ENCODE results near the gene FAM200B. TPM values are rescaled to one million over a fixed set of nuclear protein-coding genes. Genes with fewer than 3 reads are reported as not detected.

Gene FAM200B
- total and polyA plus RNA-seq, 2 of the 4 experiments (the other 2 are of a cell fraction): 16.7 to 18.5 TPM

DNA sequence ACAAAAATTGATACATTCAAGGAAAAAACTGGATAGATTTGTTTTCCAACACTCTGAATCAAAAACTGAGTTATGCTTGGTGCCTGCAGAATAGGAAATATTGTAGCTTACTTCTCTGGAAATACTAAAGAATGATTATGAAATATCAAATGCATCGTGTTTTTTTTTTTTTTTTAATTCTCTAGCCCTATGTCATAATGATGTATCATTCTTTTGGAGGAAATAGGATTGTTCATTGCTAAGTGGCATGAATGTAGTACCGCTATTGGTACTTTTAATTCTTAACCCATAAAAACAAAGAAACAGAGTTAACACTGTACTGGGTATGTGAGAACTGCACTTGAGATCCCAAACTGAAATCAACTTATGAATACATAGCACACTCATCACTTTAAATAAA is 7.6 kb upstream of the FAM200B start:
- Histone ChIP-seq H3K4me2 (ENCODE audit: low read depth, low read length) (no peak overlapping the region), H2BK20ac (ENCODE audit: low read depth, low read length) (no peak overlapping the region), H3K36me3 (ENCODE audit: control insufficient read depth, insufficient read depth, low read length) (0 out of 2 replicates have a peak, but pooled peaks cover 2% of the 10 kb centered on the region), H3K18ac (ENCODE audit: low read depth, low read length) (no peak overlapping the region), H3K23ac (ENCODE audit: low read depth, low read length) (no peak overlapping the region), H3K4me1 (ENCODE audit: control insufficient read depth, insufficient read depth, low read length) (peaks cover 6% of the 10 kb centered on the region), H3K14ac (replicated peaks; ENCODE audit: low read depth, low read length) (no peak overlapping the region), H3K4ac (ENCODE audit: low read depth, low read length) (no peak overlapping the region), H2AK5ac (ENCODE audit: low read depth, low read length) (no peak overlapping the region), H2BK15ac (ENCODE audit: low read depth, low read length) (no peak overlapping the region), H3K9me1 (ENCODE audit: insufficient read depth, low read length) (peaks cover 7% of the 10 kb centered on the region), H4K20me1 (ENCODE audit: insufficient read depth, low read length) (no peaks in the 10 kb centered on the region), H3K27ac (ENCODE audit: insufficient read depth, low read length) (no peak overlapping the region), H4K5ac (ENCODE audit: low read depth, low read length) (no peak overlapping the region), H3K4me3 (ENCODE audit: insufficient read depth, low read depth, low read length) (no peak overlapping the region), H3K79me1 (ENCODE audit: low read depth in 1 of 2, low read length in 2 of 2) (peaks cover 10 to 33% of the 10 kb centered on the region in 2 experiments), H2AFZ (replicated peaks; ENCODE audit: low read length, poor library complexity) (no peak overlapping the region), H2BK120ac (ENCODE audit: low read depth, low read length) (no peak overlapping the region), H3K9me3 (ENCODE audit: control insufficient read depth, insufficient read depth, low read length) (no peaks in the 10 kb centered on the region), H3K27me3 (ENCODE audit: control insufficient read depth, insufficient read depth, low read length) (no peaks in the 10 kb centered on the region), H3K56ac (ENCODE audit: extremely low read depth, insufficient read depth, low read length) (no peak overlapping the region), H2AK9ac (replicated peaks; ENCODE audit: low read depth, low read length, poor library complexity) (no peak overlapping the region), H2BK5ac (ENCODE audit: low read depth, low read length, poor library complexity, severe bottlenecking) (no peak overlapping the region), H3K9ac (ENCODE audit: low read depth, low read length) (no peak overlapping the region), H4K8ac (ENCODE audit: low read depth in 2 of 2, low read length in 2 of 2) (no peak overlapping the region), H4K91ac (ENCODE audit: insufficient read depth, low read depth, low read length) (no peak overlapping the region)
- in situ Hi-C loops (cut with MboI; ENCODE audit: low sequenced_read_pairs): no loop called here
- ATAC-seq (ENCODE audit: low read depth) (no peak), DNase-seq (no peak)
- CTCF ChIA-PET: no interaction called here
- no CpG with 5 or more reads among the region's 2 CpGs for WGBS, 2 experiments (ENCODE audit: extremely low coverage in 2 of 2, insufficient read length in 1 of 2)
- intact Hi-C loops (cut with micrococcal nuclease): no loop called here
- TF ChIP-seq SMC3 (IDR thresholded peaks at IDR 0.05; ENCODE audit: low read depth, low read length) (no peak), CHD1 (IDR thresholded peaks at IDR 0.05; ENCODE audit: low read depth, low read length) (no peak), RCOR1 (IDR thresholded peaks at IDR 0.05; ENCODE audit: insufficient replicate concordance, low read length) (no peak)
- TF ChIP-seq, protein P1, sequence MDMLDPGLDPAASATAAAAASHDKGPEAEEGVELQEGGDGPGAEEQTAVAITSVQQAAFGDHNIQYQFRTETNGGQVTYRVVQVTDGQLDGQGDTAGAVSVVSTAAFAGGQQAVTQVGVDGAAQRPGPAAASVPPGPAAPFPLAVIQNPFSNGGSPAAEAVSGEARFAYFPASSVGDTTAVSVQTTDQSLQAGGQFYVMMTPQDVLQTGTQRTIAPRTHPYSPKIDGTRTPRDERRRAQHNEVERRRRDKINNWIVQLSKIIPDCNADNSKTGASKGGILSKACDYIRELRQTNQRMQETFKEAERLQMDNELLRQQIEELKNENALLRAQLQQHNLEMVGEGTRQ (IDR thresholded peaks at IDR 0.05; ENCODE audit: low read depth, low read length): no peak
- dilution Hi-C loops (cut with HindIII; ENCODE audit: low sequenced_read_pairs, unreplicated experiment): no loop called here
- POLR2A ChIA-PET (ENCODE audit: unreplicated experiment): no interaction called here
- no TSS peak for BruUV-seq (replicated peaks)

Data from IMR-90 (cell line).